Measurements from ENCODE around the gene ATP4B. TPM values are rescaled to one million over a fixed set of nuclear protein-coding genes. Genes with fewer than 3 reads are reported as not detected.

The ATP4B gene
- polyA plus RNA-seq, 1 donor (not counting 4 experiments of a cell fraction or from before 2014, with no cell fraction given) = not detected

DNA sequence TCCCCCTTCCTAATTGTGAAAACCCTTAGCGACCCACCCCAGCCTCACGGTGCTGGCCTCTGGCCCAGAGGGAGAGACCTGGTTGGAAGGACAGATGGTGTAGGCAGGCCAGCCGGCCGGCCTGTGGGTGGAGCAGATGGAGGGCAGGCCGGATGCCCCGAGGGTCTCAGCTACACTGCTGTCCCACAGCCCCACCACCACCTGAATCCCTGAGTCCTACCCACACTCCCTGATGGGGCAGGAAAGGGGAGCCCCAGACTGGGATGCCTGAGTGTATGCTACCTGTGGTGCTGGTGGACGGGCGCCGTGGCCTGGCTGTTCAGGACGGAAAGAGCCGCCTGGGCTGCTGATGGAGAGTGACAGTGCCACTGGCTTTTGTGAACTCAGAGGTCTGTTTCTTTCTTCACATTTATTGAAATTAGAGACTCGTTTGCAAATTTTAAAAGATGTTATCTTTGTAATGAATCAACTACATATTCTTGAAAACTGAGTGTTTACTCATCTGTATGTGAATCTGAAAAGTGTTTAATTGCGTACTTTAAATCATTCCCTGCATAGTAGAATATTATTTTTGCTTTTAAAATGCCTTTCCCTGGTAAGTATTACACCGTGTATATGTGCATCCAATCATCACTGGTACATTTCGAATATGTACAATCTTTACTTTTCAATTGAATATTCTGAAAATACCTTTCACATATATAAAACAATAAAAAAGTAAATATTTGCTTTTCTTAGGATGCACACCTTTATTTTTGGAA is 37.8 kb downstream of the ATP4B start:
- Histone ChIP-seq H3K4me2 (ENCODE audit: control insufficient read depth, extremely low read depth, insufficient read depth, low read depth, low read length) (no peak overlapping the region), H4K20me1 (ENCODE audit: control insufficient read depth, extremely low read depth, insufficient read depth, low read length) (peaks cover 8% of the 10 kb centered on the region), H3K27me3 (ENCODE audit: control insufficient read depth, extremely low read depth, insufficient read depth, low read length) (no peaks in the 10 kb centered on the region), H3K4me1 (ENCODE audit: control insufficient read depth, extremely low read depth, insufficient read depth, low read length) (no peaks in the 10 kb centered on the region), H3K9me1 (ENCODE audit: control insufficient read depth, extremely low read depth, insufficient read depth, low read length) (no peaks in the 10 kb centered on the region), H3K9ac (ENCODE audit: control insufficient read depth, extremely low read depth, insufficient read depth, low read length) (no peak overlapping the region), H2AFZ (ENCODE audit: control insufficient read depth, low read length) (no peak overlapping the region), H3K4me3 (ENCODE audit: control insufficient read depth in 2 of 3, extremely low read depth in 1 of 3, insufficient read depth in 2 of 3, low read depth in 1 of 3, low read length in 3 of 3) (no peak overlapping the region), H3K79me2 (ENCODE audit: control insufficient read depth, insufficient read depth, low read length) (peaks cover 76% of the 10 kb centered on the region), H3K27ac (ENCODE audit: control insufficient read depth, insufficient read depth, low read length) (no peak overlapping the region), H3K36me3 (ENCODE audit: control insufficient read depth in 2 of 2, extremely low read depth in 1 of 2, insufficient read depth in 2 of 2, low read length in 2 of 2) (peaks cover 21 to 23% of the 10 kb centered on the region in 2 experiments), H3K9me3 (ENCODE audit: control insufficient read depth, low read depth, low read length) (no peaks in the 10 kb centered on the region)
- dilution Hi-C loops (cut with MboI; ENCODE audit: extremely low pct_ligation_motif_present, low sequenced_read_pairs) = no loop called here
- DNase-seq (ENCODE audit: low read depth, low spot score) = no peak
- TF ChIP-seq EZH2 (IDR thresholded peaks at IDR 0.05; ENCODE audit: low read length) = no peak
- TF ChIP-seq, protein P1, sequence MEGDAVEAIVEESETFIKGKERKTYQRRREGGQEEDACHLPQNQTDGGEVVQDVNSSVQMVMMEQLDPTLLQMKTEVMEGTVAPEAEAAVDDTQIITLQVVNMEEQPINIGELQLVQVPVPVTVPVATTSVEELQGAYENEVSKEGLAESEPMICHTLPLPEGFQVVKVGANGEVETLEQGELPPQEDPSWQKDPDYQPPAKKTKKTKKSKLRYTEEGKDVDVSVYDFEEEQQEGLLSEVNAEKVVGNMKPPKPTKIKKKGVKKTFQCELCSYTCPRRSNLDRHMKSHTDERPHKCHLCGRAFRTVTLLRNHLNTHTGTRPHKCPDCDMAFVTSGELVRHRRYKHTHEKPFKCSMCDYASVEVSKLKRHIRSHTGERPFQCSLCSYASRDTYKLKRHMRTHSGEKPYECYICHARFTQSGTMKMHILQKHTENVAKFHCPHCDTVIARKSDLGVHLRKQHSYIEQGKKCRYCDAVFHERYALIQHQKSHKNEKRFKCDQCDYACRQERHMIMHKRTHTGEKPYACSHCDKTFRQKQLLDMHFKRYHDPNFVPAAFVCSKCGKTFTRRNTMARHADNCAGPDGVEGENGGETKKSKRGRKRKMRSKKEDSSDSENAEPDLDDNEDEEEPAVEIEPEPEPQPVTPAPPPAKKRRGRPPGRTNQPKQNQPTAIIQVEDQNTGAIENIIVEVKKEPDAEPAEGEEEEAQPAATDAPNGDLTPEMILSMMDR (optimal IDR thresholded peaks at IDR 0.05 in 1 of 3, IDR thresholded peaks at IDR 0.05 in 1 of 3, conservative IDR thresholded peaks at IDR 0.05 in 1 of 3; ENCODE audit: extremely low read depth in 1 of 3, insufficient read depth in 2 of 3, low read length in 3 of 3) = no peak
- FAIRE-seq = no peak

DNA sequence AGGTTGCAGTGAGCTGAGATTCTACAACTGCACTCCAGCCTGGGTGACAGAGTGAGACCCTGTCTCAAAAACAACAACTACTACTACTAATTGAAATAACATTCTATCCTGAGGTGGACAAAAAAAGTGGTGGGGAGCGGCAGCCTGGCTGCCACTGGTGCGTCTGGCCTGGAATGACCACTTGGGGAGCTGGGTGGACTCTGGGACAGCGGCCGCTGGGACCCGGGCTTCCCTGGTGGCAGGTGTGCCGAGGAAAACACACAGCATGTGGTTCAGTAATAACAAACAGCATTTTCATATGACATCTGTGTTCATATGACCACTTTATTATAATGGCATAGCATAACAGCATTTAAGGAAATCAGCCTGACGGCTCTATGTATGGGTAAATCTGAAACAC is 39.5 kb downstream of the ATP4B start:
- no peaks in the 10 kb centered on the region for H3K4me1 ChIP-seq (ENCODE audit: control insufficient read depth, extremely low read depth, insufficient read depth, low read length)
- FAIRE-seq = no peak
- H3K4me3 ChIP-seq (ENCODE audit: control insufficient read depth in 2 of 3, extremely low read depth in 1 of 3, insufficient read depth in 2 of 3, low read depth in 1 of 3, low read length in 3 of 3) = no peak overlapping the region
- H3K9ac ChIP-seq (ENCODE audit: control insufficient read depth, extremely low read depth, insufficient read depth, low read length) = no peak overlapping the region
- H3K4me2 ChIP-seq (ENCODE audit: control insufficient read depth, extremely low read depth, insufficient read depth, low read depth, low read length) = no peak overlapping the region
- H3K79me2 ChIP-seq (ENCODE audit: control insufficient read depth, insufficient read depth, low read length) = peaks cover 78% of the 10 kb centered on the region
- peaks cover 19 to 21% of the 10 kb centered on the region in 2 experiments for H3K36me3 ChIP-seq (ENCODE audit: control insufficient read depth in 2 of 2, extremely low read depth in 1 of 2, insufficient read depth in 2 of 2, low read length in 2 of 2)
- no peak for DNase-seq (ENCODE audit: low read depth, low spot score)
- peaks cover 14% of the 10 kb centered on the region for H4K20me1 ChIP-seq (ENCODE audit: control insufficient read depth, extremely low read depth, insufficient read depth, low read length)
- no peaks in the 10 kb centered on the region for H3K9me3 ChIP-seq (ENCODE audit: control insufficient read depth, low read depth, low read length)
- H3K9me1 ChIP-seq (ENCODE audit: control insufficient read depth, extremely low read depth, insufficient read depth, low read length) = no peaks in the 10 kb centered on the region
- H3K27me3 ChIP-seq (ENCODE audit: control insufficient read depth, extremely low read depth, insufficient read depth, low read length) = no peaks in the 10 kb centered on the region
- H2AFZ ChIP-seq (ENCODE audit: control insufficient read depth, low read length) = no peak overlapping the region
- dilution Hi-C loops (cut with MboI; ENCODE audit: extremely low pct_ligation_motif_present, low sequenced_read_pairs) = no loop called here
- H3K27ac ChIP-seq (ENCODE audit: control insufficient read depth, insufficient read depth, low read length) = no peak overlapping the region
- TF ChIP-seq EZH2 (IDR thresholded peaks at IDR 0.05; ENCODE audit: low read length) = no peak
- TF ChIP-seq, protein P1 (optimal IDR thresholded peaks at IDR 0.05 in 1 of 3, IDR thresholded peaks at IDR 0.05 in 1 of 3, conservative IDR thresholded peaks at IDR 0.05 in 1 of 3; ENCODE audit: extremely low read depth in 1 of 3, insufficient read depth in 2 of 3, low read length in 3 of 3) = no peak

Measured in keratinocyte (primary cell).